NCI-H1105 treated with DMSO at 0.1 percent for 48 hours (cell line): Measurements from ENCODE around the gene DNAJC27.

Experiments
- DNase-seq: peaks from one replicate; lab custom pipeline; 2025; lab: John Stamatoyannopoulos, UW

DNAJC27 gene

GRCh38 chr2:24925815-24926214 is 45.9 kb downstream of the DNAJC27 start:
- DNase-seq: no peak

GRCh38 chr2:24924732-24925131 is 47.0 kb downstream of the DNAJC27 start:
- DNase-seq: no peak

- no peak for DNase-seq
Measured at GRCh38 chr2:24924266-24924665, 47.5 kb downstream of the DNAJC27 start.

- no peak for DNase-seq
Measured at GRCh38 chr2:24923106-24923505, 48.6 kb downstream of the DNAJC27 start.

- DNase-seq: no peak
Measured at GRCh38 chr2:24922556-24922955, 49.2 kb downstream of the DNAJC27 start.

- peak; percentile 8 for DNase-seq
Measured at GRCh38 chr2:24920809-24921441, 50.8 kb downstream of the DNAJC27 start.

GRCh38 chr2:24920098-24920808 is 51.5 kb downstream of the DNAJC27 start, which contains the start of gene ADCY3:
ADCY3 (minus strand) TSS chr2:24920237; CDS start chr2:24918987, 1,250 bp downstream.
- no peak for DNase-seq

- DNase-seq: no peak
Measured at GRCh38 chr2:24919506-24920097, 52.2 kb downstream of the DNAJC27 start.

- DNase-seq: peak; percentile 26
Measured at GRCh38 chr2:24919037-24919505, 52.7 kb downstream of the DNAJC27 start.

- no peak for DNase-seq
Measured at GRCh38 chr2:24918326-24919036, 53.3 kb downstream of the DNAJC27 start.

- DNase-seq: no peak
Measured at GRCh38 chr2:24917731-24918325, 53.9 kb downstream of the DNAJC27 start.

GRCh38 chr2:24917086-24917485 is 54.7 kb downstream of the DNAJC27 start:
- DNase-seq: no peak

GRCh38 chr2:24915796-24916195 is 56.0 kb downstream of the DNAJC27 start:
- no peak for DNase-seq

- DNase-seq: no peak
Measured at GRCh38 chr2:24915175-24915574, 56.6 kb downstream of the DNAJC27 start.

- DNase-seq: no peak
Measured at GRCh38 chr2:24914713-24915112, 57.0 kb downstream of the DNAJC27 start.

GRCh38 chr2:24913911-24914310 is 57.8 kb downstream of the DNAJC27 start:
- no peak for DNase-seq

GRCh38 chr2:24912986-24913385 is 58.8 kb downstream of the DNAJC27 start:
- DNase-seq: no peak

- DNase-seq: no peak
Measured at GRCh38 chr2:24912523-24912922, 59.2 kb downstream of the DNAJC27 start.

GRCh38 chr2:24910245-24910644 is 61.5 kb downstream of the DNAJC27 start:
- no peak for DNase-seq

GRCh38 chr2:24909555-24910177 is 62.1 kb downstream of the DNAJC27 start:
- DNase-seq: no peak

GRCh38 chr2:24908461-24908901 is 63.3 kb downstream of the DNAJC27 start:
- no peak for DNase-seq

GRCh38 chr2:24907116-24907515 is 64.6 kb downstream of the DNAJC27 start:
- no peak for DNase-seq
